HG02870 (cell line): ENCODE results near the gene TFCP2L1.
"Not testable (repeated sequence)": the region's sequence is repeated elsewhere in the genome, so short reads cannot be mapped to it uniquely, and the experiment has no call there.

Experiments
- ATAC-seq: cut with Tn5 transposase; IDR thresholded peaks from one replicate; pipeline ENCODE4 v1.9.1; 2021; ENCODE audit warnings: mild to moderate bottlenecking, moderate library complexity; ENCODE audit not compliant: unreplicated experiment

TFCP2L1 gene

GRCh38 chr2:121227381-121228144 lies 57.4 kb downstream of the TFCP2L1 start:
- ATAC-seq = not testable (repeated sequence)

- not testable (repeated sequence) for ATAC-seq
Measured at GRCh38 chr2:121225681-121226080, 59.3 kb downstream of the TFCP2L1 start.

GRCh38 chr2:121220995-121221394 lies 64.0 kb downstream of the TFCP2L1 start:
- ATAC-seq = no peak

- no peak for ATAC-seq
Measured at GRCh38 chr2:121219866-121220265, 65.1 kb downstream of the TFCP2L1 start.

GRCh38 chr2:121218386-121218938 lies 66.5 kb downstream of the TFCP2L1 start:
- ATAC-seq = no peak

- no peak for ATAC-seq
Measured at GRCh38 chr2:121217627-121218026, 67.4 kb downstream of the TFCP2L1 start.

- no peak for ATAC-seq
Measured at GRCh38 chr2:121214296-121214695, 70.7 kb downstream of the TFCP2L1 start.

GRCh38 chr2:121213386-121213785 lies 71.6 kb downstream of the TFCP2L1 start:
- no peak for ATAC-seq

GRCh38 chr2:121212661-121213325 lies 72.2 kb downstream of the TFCP2L1 start:
- no peak for ATAC-seq

- ATAC-seq = no peak
Measured at GRCh38 chr2:121211689-121212151, 73.3 kb downstream of the TFCP2L1 start.

GRCh38 chr2:121211251-121211650 lies 73.8 kb downstream of the TFCP2L1 start:
- ATAC-seq = no peak

- no peak for ATAC-seq
Measured at GRCh38 chr2:121210691-121211090, 74.3 kb downstream of the TFCP2L1 start.

- no peak for ATAC-seq
Measured at GRCh38 chr2:121209014-121209610, 75.9 kb downstream of the TFCP2L1 start.

GRCh38 chr2:121207494-121207893 lies 77.5 kb downstream of the TFCP2L1 start:
- no peak for ATAC-seq

GRCh38 chr2:121205321-121205942 lies 79.6 kb downstream of the TFCP2L1 start:
- no peak for ATAC-seq

- ATAC-seq = no peak
Measured at GRCh38 chr2:121203591-121204249, 81.3 kb downstream of the TFCP2L1 start.

GRCh38 chr2:121202541-121203310 lies 82.3 kb downstream of the TFCP2L1 start:
- ATAC-seq = no peak

- ATAC-seq = no peak
Measured at GRCh38 chr2:121201796-121202195, 83.2 kb downstream of the TFCP2L1 start.

GRCh38 chr2:121200419-121201315 lies 84.3 kb downstream of the TFCP2L1 start:
- ATAC-seq = no peak
